Stimulated activated effector memory CD8-positive, alpha-beta T cell treated with anti-CD3 and anti-CD28 coated beads, Interleukin-12 subunit alpha, Interleukin-12 subunit beta, amount 100 ng/mL, for 72 hours (primary cell): ENCODE results near the gene FBXO30.

ENCODE experiments used
- ATAC-seq: fragments of 150-1000 bp; cut with Tn5 transposase; 2 replicates; pipeline ENCODE4 v1.10.0; 2021
- DNase-seq, 2 donors: peaks; one replicate each; pipeline ENCODE4 v3.0.0; 2021 to 2022; ENCODE audit warnings: low spot score in 2 of 2
- H3K27ac Mint-ChIP-seq: one replicate; pipeline ENCODE4 v1.8.0; 2022; ENCODE audit warnings: mild to moderate bottlenecking, mixed read lengths
- H3K36me3 Mint-ChIP-seq: one replicate; pipeline ENCODE4 v1.8.0; 2022; ENCODE audit warnings: mild to moderate bottlenecking, mixed read lengths
- H3K4me1 Mint-ChIP-seq: one replicate; pipeline ENCODE4 v1.8.0; 2022; ENCODE audit warnings: mixed read lengths
- H3K4me3 Mint-ChIP-seq: one replicate; pipeline ENCODE4 v1.8.0; 2022; ENCODE audit warnings: mild to moderate bottlenecking, mixed read lengths
- H3K9me3 Mint-ChIP-seq: one replicate; pipeline ENCODE4 v1.8.0; 2022; ENCODE audit warnings: mixed read lengths

Gene FBXO30

GRCh38 chr6:145814501-145815308 is at the start of gene FBXO30:
TSS of gene FBXO30 (minus strand) at chr6:145814795. CDS start at chr6:145806405, 8,390 bp downstream.
- Mint-ChIP-seq H3K36me3 (peaks cover 9% of the 10 kb centered on the region), H3K9me3 (no peaks in the 10 kb centered on the region), H3K27ac (peak within 1 kb of the TSS; percentile 93), H3K4me1 (peaks cover 37% of the 10 kb centered on the region), H3K4me3 (peak within 1 kb of the TSS; percentile 86)
- peak; percentile 91 for ATAC-seq
- peak; percentile 88 to 91 for DNase-seq

DNA sequence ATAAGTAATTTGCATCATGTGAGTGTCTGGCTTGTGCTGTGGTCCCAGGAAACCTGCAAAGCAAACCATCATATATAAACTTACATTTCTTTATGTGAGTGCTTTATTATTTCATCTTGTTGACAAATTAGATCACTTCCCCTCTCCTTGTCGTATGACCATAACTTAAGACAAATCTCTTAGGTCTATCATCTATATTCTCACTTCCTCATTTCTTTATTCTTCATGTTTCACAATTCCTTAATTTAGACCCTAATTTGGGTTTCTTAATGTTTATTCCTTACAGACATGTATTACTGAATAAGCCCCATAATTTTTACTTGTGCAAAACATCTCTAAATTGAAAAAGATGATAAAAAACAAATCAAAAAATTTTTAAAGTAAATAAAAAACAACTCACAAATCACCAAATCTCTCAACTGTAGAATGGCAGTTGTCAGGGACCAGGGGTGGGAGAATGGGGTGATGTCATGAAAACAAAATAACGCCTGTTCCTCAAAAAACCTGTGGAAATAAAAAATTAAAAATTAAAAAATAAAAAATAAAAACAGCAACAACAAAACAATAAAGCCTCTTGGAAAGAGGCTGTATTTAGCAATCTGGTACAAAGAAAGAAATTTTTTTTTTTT is 49.5 kb upstream of the FBXO30 start:
- DNase-seq (no peak), ATAC-seq (no peak)
- Mint-ChIP-seq H3K4me1 (peaks cover 37% of the 10 kb centered on the region), H3K36me3 (no peaks in the 10 kb centered on the region), H3K9me3 (no peaks in the 10 kb centered on the region), H3K4me3 (no peak overlapping the region), H3K27ac (no peak overlapping the region)

DNA sequence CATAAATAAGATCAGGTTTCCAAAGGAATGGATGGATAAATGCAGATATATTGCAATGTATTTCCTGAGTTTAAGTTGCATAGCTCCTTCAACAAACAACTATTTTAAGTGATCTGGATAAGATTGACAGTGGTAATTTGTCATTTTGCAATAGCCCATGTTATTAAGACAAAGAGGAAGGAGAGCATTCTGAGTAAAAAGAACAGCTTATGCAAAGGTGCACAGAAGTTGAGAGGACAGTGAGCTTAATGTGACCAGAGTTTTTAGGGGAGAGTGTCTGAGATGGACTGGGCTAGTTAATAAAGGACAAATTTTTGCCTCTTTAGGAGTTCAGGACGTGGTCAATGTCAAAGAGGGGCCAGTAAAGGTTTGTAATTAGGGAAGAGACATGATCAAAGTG is 48.8 kb upstream of the FBXO30 start:
- Mint-ChIP-seq H3K36me3 (peaks cover 3% of the 10 kb centered on the region), H3K4me1 (peaks cover 37% of the 10 kb centered on the region), H3K9me3 (no peaks in the 10 kb centered on the region), H3K27ac (no peak overlapping the region), H3K4me3 (no peak overlapping the region)
- no peak for ATAC-seq
- DNase-seq: no peak

- H3K4me1 Mint-ChIP-seq: peaks cover 10% of the 10 kb centered on the region
- ATAC-seq: no peak
- peaks cover 6% of the 10 kb centered on the region for H3K36me3 Mint-ChIP-seq
- H3K27ac Mint-ChIP-seq: no peak overlapping the region
- no peak overlapping the region for H3K4me3 Mint-ChIP-seq
- H3K9me3 Mint-ChIP-seq: no peaks in the 10 kb centered on the region
- DNase-seq: no peak
Observed at GRCh38 chr6:145860562-145860961, 46.0 kb upstream of the FBXO30 start.

DNA sequence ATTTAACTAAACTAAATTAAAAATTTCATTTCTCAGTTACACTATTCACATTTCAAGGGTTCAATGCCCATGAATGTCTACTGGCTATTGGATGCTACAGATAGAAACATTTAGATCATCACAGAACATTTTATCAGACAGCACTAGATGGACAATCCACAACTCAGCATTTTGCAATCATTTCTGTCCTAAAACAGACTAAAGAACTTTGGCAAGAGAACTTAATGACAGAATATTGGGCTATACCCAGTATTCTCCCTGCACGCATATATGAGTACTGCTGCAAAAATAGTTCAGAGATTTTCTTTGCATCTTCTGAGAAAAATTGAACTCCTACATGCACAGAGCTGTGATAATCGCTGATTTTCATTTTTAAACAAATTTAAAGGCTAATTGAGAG is 36.1 kb upstream of the FBXO30 start:
- peaks cover 6% of the 10 kb centered on the region for H3K4me1 Mint-ChIP-seq
- no peaks in the 10 kb centered on the region for H3K36me3 Mint-ChIP-seq
- H3K9me3 Mint-ChIP-seq: no peaks in the 10 kb centered on the region
- H3K4me3 Mint-ChIP-seq: no peak overlapping the region
- ATAC-seq (no peak), DNase-seq (no peak)
- no peak overlapping the region for H3K27ac Mint-ChIP-seq

- Mint-ChIP-seq H3K4me1 (peaks cover 6% of the 10 kb centered on the region), H3K4me3 (no peak overlapping the region), H3K27ac (no peak overlapping the region), H3K36me3 (no peaks in the 10 kb centered on the region), H3K9me3 (no peaks in the 10 kb centered on the region)
- no peak for ATAC-seq
- DNase-seq: no peak
Observed at GRCh38 chr6:145848541-145848940, 33.9 kb upstream of the FBXO30 start.

GRCh38 chr6:145845557-145845956 is 31.0 kb upstream of the FBXO30 start:
- DNase-seq (no peak), ATAC-seq (peak; percentile 54)
- Mint-ChIP-seq H3K4me1 (peaks cover 6% of the 10 kb centered on the region), H3K4me3 (no peak overlapping the region), H3K9me3 (no peaks in the 10 kb centered on the region), H3K36me3 (no peaks in the 10 kb centered on the region), H3K27ac (no peak overlapping the region)

DNA sequence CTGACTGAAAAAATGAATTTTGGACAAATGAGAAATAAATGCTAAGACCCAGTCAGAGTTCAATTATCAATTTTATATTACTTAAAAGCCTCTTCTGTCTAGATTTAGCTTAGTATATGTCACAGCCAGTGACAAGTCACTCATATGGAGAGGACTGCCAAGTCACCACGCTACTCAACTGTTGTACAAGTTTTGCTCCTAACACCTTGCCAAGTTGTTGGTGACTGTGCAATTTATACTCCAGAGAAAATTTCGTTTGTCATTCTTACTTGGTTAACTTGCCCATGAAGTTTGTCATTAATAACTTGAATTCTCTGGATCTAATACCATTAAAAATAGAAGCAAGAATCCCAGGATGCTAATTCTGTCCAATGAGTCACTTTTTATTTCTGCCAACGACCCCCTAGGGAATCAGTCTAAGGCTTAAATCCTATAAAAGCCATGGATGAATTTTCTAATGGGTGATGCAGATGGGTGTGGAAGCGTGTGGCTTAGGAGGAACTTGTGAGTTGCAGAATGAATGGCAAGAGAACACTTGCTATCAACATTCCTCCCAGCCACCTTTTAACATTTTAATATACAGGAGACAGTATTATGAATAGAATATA is 30.4 kb upstream of the FBXO30 start:
- Mint-ChIP-seq H3K36me3 (no peaks in the 10 kb centered on the region), H3K4me3 (no peak overlapping the region), H3K9me3 (no peaks in the 10 kb centered on the region), H3K4me1 (peaks cover 6% of the 10 kb centered on the region), H3K27ac (no peak overlapping the region)
- DNase-seq: no peak
- peak; percentile 45 for ATAC-seq

DNA sequence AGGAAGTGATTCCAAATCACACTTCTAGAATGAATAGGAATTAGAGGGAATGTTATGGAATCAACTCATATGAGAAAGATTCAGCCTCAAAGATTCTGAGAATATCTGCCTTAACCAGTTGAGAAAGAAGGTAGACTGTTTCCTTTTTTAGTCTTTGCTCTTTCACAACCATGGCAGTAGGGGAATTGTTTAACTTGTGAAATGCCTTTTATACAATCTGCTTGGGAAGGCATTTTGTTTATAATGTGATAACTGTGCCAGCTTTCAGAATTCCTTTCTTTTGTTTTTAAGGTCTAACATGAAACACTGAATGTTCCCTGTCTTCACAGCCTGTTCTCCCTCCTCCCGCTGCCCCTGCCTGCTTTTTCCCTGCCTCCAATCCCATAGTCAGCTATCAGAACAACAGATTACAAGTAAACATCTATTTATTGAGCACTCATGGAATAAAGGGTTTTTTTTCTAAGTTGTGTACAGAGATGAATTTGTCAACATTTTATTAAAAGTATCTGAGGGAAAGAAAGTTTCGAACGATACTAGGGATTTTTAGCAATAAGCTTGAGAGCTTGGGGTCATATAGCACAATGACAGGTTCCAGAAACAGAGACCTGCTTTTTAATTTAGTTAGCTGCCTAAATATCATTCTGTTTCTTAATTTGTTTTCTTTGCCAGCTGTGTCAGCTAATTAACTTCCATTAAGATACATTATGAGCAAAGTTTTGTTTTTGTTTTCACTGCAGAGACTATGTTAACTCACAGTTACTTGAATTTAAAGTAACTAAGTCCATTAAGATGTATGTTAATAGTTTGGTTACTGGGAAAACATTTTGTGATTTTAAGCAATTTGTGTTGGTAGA is 28.3 kb upstream of the FBXO30 start:
- no peak for DNase-seq
- Mint-ChIP-seq H3K9me3 (no peaks in the 10 kb centered on the region), H3K4me3 (no peak overlapping the region), H3K4me1 (peaks cover 6% of the 10 kb centered on the region), H3K27ac (no peak overlapping the region), H3K36me3 (no peaks in the 10 kb centered on the region)
- no peak for ATAC-seq

DNA sequence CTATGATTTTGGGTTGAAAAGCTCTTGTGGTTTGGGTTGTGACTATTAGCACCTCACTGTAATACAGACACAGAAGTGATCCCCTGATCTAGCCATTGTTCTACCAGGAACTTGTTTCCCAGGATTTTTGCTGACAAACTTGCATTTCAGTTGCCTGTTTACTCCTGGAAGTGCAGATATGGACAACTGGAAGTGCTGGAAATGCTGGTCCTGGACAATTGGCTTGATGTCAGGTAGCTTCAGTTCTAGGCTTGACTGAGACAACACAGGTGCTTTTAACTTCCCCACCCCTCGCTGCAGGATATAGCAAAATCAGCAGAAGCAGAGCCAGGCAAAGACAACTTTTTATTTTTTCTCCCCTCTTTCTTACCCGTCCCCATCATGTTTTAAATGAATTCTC is 27.1 kb upstream of the FBXO30 start:
- no peak overlapping the region for H3K27ac Mint-ChIP-seq
- no peaks in the 10 kb centered on the region for H3K9me3 Mint-ChIP-seq
- H3K36me3 Mint-ChIP-seq: no peaks in the 10 kb centered on the region
- H3K4me1 Mint-ChIP-seq: peaks cover 6% of the 10 kb centered on the region
- no peak for ATAC-seq
- DNase-seq: no peak
- no peak overlapping the region for H3K4me3 Mint-ChIP-seq

DNA sequence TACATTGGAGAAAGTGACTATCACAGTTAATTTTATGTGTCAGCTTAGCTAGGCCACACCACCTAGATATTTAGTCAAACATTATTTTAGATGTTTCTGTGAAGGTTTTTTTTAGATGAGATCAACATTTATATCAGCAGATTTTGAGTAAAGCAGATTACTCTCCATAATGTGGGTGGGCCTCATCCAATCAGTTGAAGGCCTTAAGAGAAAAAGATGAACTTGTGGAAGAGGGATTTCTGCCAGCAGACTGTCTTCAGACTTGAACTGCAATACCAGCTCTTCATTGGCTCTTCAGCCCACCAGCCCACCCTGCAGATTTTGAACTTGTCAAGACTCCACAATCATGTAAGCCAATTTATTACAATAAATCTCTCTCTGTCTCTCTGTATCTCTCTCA is 25.1 kb upstream of the FBXO30 start:
- Mint-ChIP-seq H3K9me3 (no peaks in the 10 kb centered on the region), H3K36me3 (no peaks in the 10 kb centered on the region), H3K4me3 (no peak overlapping the region), H3K4me1 (peaks cover 8% of the 10 kb centered on the region), H3K27ac (no peak overlapping the region)
- DNase-seq: no peak
- ATAC-seq: no peak

DNA sequence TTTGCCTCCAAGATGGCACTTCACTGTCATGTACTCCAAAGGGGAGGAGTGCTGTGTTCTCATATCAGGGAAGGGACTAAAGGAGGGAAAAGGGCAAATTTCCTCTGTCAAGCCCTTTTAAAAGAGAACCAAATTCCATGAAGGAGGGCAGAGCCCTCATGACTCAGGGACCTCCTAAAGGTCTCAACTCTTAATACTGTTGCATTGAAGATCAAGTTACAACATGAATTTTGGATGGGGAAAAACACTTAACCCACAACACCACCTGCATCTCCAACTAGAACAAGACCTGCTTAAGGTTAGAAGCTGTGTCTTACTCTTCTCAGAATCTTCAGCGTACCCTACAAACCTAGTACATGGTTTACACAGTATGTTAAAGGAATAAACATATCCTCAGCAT is 23.7 kb upstream of the FBXO30 start:
- DNase-seq (no peak), ATAC-seq (no peak)
- H3K9me3 Mint-ChIP-seq: no peaks in the 10 kb centered on the region
- peaks cover 8% of the 10 kb centered on the region for H3K4me1 Mint-ChIP-seq
- no peak overlapping the region for H3K27ac Mint-ChIP-seq
- no peak overlapping the region for H3K4me3 Mint-ChIP-seq
- H3K36me3 Mint-ChIP-seq: no peaks in the 10 kb centered on the region

- ATAC-seq: no peak
- no peak for DNase-seq
- Mint-ChIP-seq H3K9me3 (no peaks in the 10 kb centered on the region), H3K4me1 (peaks cover 8% of the 10 kb centered on the region), H3K4me3 (no peak overlapping the region), H3K36me3 (no peaks in the 10 kb centered on the region), H3K27ac (no peak overlapping the region)
Observed at GRCh38 chr6:145836772-145837171, 22.2 kb upstream of the FBXO30 start.

GRCh38 chr6:145836170-145836569 is 21.6 kb upstream of the FBXO30 start:
- no peaks in the 10 kb centered on the region for H3K36me3 Mint-ChIP-seq
- H3K4me3 Mint-ChIP-seq: no peak overlapping the region
- DNase-seq (no peak), ATAC-seq (peak; percentile 78)
- no peak overlapping the region for H3K27ac Mint-ChIP-seq
- peaks cover 8% of the 10 kb centered on the region for H3K4me1 Mint-ChIP-seq
- H3K9me3 Mint-ChIP-seq: no peaks in the 10 kb centered on the region

DNA sequence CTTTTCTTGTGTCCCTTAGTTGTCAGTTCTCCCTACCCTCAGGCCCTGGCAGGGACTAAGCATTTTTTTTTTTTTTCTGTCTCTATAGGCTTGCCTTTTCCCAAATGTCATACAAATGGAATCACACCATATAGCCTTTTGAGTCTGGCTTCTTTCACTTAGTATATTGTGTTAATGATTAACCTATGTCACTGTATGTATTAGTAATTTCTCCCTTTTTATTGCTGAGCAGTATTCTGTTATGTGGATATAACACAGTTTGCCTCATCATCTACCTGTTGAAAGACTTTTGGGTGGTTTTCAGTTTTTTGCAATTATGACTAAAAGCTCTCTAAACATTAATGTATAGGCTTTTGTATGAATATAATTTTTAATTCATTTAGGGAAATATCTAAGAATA is 16.0 kb upstream of the FBXO30 start:
- Mint-ChIP-seq H3K9me3 (no peaks in the 10 kb centered on the region), H3K4me3 (no peak overlapping the region), H3K4me1 (no peaks in the 10 kb centered on the region), H3K36me3 (no peaks in the 10 kb centered on the region), H3K27ac (no peak overlapping the region)
- no peak for ATAC-seq
- no peak for DNase-seq
